C4-2B (cell line): ENCODE data around the gene SLC25A48.

ENCODE experiments used
- CTCF ChIP-seq: fragments of 450-650 bp; conservative IDR thresholded peaks from 2 replicates; pipeline ENCODE4 v1.5.1; 2017; ENCODE audit warnings: mild to moderate bottlenecking
- ZFX ChIP-seq: fragments of 450-650 bp; IDR thresholded peaks from 2 replicates; pipeline ENCODE4 v1.6.1; 2017

- TF ChIP-seq CTCF (no peak), ZFX (no peak)
Measured at GRCh38 chr5:135821061-135821801, 13.2 kb upstream of the SLC25A48 start.
